HCEC 1CT (cell line): ENCODE results near the gene C5AR2.
"Not testable (repeated sequence)": the region's sequence is repeated elsewhere in the genome, so short reads cannot be mapped to it uniquely, and the experiment has no call there.

Source experiments
- DNase-seq: peaks from one replicate; pipeline ENCODE4 v3.0.0-alpha.2; 2017

The C5AR2 gene

GRCh38 chr19:47331931-47332547, at the start of gene C5AR2:
Gene C5AR2, plus strand, starts transcription at chr19:47332175. Its CDS starts 8,625 bp downstream, at chr19:47340800.
- no peak for DNase-seq

GRCh38 chr19:47283405-47284059, 48.4 kb upstream of the C5AR2 start:
- DNase-seq = no peak

DNA sequence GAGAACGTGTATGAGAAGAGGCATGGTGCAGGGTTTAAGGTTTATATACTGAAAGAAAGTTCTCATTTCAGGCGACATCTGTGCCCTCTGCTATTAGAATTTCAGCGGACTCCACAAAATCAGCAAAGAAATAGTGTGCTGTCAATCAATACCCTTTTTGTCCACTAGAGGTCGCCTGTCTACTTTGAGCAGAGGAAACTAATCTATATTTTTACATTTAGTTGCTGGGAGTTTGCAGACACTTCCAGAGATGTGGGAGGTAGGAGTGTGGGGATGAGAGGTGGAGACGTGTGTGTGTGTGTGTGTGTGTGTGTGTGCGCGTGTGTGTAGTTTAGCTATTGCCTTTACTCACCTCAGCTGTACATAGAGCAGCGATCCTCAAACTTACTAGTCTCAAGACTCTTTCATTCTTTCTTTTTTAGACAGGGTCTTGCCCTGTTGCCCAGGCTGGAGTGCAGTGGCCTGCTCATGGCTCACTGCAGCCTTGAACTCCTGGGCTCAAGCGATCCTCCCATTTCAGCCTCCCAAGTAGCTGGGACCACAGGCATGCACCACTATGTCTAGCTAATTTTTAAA, 47.6 kb upstream of the C5AR2 start:
- peak; percentile 36 for DNase-seq

DNA sequence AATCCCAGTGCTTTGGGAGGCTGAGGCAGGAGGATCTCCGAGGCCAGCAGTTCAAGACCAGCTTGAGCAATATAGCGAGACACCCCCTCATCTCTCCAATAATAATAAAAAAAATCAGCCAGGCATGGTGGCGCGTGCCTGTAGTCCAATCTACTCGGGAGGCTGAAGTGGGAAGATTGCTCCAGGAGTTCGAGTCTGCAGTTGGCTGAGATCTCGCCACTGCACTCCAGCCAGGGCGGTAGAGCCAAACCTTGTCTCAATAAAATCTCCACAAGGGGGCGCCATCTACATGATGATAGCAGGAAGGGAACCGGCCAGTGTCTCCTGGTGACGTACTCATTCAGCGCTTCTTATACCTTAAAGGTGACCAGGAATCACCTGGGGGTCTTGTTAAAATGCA, 35.9 kb upstream of the C5AR2 start:
- peak; percentile 62 for DNase-seq

- DNase-seq = not testable (repeated sequence)
These were observed 31.1 kb upstream of the C5AR2 start for GRCh38 chr19:47300867-47301266.

GRCh38 chr19:47302249-47302648, 29.7 kb upstream of the C5AR2 start:
- no peak for DNase-seq

DNA sequence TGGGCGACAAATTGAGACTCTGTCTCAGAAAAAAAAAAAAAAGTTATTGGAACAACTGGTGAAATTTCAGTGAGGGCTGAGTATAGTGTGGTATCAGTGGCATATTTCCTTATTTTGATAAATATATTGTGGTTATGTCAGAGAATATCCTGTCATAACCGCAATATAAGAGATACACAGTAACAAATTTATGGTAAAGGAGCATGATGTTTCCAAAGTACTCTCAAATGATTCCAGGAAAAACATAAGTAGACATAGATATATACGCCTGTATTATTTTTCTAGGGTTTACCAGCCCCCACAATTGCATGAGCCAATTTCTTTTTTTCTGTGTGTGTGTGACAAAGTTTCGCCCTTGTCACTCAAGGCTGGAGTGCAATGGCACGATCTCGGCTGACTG, 28.0 kb upstream of the C5AR2 start:
- no peak for DNase-seq

GRCh38 chr19:47305309-47305751, 26.6 kb upstream of the C5AR2 start:
- DNase-seq = peak; percentile 85

DNA sequence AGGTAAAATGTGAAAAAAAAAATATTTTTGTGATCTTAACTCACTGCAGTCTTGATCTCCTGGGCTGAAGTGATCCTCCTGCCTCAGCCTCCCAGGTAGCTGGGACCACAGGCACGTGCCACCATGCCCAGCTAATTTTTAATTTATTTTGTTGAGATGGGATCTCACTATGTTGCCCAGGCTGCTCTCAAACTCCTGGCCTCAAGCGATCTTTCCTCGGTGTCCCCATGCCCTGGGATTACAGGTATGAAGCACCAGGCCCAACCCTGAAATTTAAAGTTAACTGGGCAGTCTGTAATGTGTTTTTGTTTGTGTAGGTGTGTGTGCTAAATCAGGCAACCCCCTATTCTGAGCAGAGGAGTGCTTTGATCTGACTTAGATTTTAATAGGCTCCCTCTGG, 25.7 kb upstream of the C5AR2 start:
- no peak for DNase-seq

GRCh38 chr19:47309038-47309437, 22.9 kb upstream of the C5AR2 start:
- no peak for DNase-seq

DNA sequence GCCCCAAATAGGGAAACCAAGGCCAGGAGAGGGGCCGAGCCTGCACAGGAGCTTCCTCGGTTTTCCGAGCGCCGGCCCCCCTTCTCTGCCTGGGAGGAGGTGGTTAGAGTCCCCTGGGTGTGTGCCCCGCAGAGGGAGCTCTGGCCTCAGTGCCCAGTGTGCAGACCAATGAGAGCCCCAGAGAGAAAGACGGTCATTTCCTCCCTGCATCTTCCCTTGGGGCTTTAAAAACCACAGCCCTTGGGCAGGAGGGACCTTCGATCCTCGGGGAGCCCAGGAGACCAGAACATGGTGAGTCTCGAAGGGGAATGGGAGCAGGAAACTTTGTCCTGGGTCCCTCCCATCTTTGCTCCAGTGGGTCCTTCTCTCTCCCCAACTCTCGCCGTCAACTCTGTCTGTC, 22.4 kb upstream of the C5AR2 start, which contains the start of gene C5AR1:
TSS of gene C5AR1 (plus strand) at position 254 of the 400 bp plus-strand sequence. CDS start at position 289, 35 bp downstream.
- DNase-seq = no peak

GRCh38 chr19:47310323-47310722, 21.7 kb upstream of the C5AR2 start:
- no peak for DNase-seq

- no peak for DNase-seq
These were observed 21.2 kb upstream of the C5AR2 start for GRCh38 chr19:47310819-47311218.

- no peak for DNase-seq
These were observed 19.5 kb upstream of the C5AR2 start for GRCh38 chr19:47312366-47313006.

DNA sequence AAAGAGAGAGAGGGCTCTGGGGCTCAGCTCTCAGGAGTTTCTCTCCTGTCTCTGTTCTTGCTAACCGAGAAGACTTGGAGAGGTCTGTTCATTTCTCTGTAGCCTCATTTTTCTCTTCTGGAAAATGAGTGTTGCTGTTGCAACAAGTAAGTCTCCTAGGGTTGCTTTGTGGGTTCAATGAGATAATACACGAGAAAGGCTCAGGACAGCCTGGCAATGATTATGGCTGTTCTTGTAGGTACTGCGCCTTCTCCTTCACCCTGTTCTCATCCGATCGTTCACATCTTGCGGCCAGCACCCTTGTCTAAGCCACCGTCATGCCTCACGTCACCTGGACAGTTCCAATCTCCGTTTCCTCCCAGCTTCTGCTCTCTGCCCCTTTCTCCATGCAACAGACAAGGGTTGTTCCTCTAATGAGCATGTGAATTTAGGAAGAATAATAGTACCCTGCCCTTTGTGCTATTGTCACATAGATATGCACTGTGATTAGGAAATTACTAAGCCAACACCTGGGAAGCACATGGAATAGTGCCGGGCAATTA, 18.1 kb upstream of the C5AR2 start:
- no peak for DNase-seq

GRCh38 chr19:47315125-47315821, 16.7 kb upstream of the C5AR2 start:
- DNase-seq = peak; percentile 98

GRCh38 chr19:47316513-47316912, 15.5 kb upstream of the C5AR2 start:
- DNase-seq = no peak

DNA sequence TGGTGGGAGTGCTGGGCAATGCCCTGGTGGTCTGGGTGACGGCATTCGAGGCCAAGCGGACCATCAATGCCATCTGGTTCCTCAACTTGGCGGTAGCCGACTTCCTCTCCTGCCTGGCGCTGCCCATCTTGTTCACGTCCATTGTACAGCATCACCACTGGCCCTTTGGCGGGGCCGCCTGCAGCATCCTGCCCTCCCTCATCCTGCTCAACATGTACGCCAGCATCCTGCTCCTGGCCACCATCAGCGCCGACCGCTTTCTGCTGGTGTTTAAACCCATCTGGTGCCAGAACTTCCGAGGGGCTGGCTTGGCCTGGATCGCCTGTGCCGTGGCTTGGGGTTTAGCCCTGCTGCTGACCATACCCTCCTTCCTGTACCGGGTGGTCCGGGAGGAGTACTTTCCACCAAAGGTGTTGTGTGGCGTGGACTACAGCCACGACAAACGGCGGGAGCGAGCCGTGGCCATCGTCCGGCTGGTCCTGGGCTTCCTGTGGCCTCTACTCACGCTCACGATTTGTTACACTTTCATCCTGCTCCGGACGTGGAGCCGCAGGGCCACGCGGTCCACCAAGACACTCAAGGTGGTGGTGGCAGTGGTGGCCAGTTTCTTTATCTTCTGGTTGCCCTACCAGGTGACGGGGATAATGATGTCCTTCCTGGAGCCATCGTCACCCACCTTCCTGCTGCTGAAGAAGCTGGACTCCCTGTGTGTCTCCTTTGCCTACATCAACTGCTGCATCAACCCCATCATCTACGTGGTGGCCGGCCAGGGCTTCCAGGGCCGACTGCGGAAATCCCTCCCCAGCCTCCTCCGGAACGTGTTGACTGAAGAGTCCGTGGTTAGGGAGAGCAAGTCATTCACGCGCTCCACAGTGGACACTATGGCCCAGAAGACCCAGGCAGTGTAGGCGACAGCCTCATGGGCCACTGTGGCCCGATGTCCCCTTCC, 11.8 kb upstream of the C5AR2 start:
- DNase-seq = no peak

- DNase-seq = no peak
These were observed 10.3 kb upstream of the C5AR2 start for GRCh38 chr19:47321630-47322029.

DNA sequence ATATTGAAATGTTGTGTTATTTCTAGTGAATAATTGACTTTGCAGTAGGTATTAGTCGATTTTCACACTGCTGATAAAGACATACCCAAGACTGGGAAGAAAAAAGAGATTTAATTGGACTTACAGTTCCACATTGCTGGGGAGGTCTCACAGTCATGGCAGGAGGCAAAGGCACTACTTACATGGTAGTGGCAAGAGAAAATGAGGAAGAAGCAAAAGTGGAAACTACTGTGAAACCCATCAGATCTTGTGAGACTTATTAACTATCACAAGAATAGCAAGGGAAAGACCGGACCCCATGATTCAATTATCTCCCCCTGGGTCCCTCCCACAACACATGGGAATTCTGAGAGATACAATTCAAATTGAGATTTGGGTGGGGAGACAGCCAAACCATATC, 9.9 kb upstream of the C5AR2 start:
- DNase-seq = no peak

- DNase-seq = no peak
These were observed 8.6 kb upstream of the C5AR2 start for GRCh38 chr19:47323409-47323808.

GRCh38 chr19:47323872-47324271, 8.1 kb upstream of the C5AR2 start:
- no peak for DNase-seq
